ENCODE results near the gene RANBP10.

DNA sequence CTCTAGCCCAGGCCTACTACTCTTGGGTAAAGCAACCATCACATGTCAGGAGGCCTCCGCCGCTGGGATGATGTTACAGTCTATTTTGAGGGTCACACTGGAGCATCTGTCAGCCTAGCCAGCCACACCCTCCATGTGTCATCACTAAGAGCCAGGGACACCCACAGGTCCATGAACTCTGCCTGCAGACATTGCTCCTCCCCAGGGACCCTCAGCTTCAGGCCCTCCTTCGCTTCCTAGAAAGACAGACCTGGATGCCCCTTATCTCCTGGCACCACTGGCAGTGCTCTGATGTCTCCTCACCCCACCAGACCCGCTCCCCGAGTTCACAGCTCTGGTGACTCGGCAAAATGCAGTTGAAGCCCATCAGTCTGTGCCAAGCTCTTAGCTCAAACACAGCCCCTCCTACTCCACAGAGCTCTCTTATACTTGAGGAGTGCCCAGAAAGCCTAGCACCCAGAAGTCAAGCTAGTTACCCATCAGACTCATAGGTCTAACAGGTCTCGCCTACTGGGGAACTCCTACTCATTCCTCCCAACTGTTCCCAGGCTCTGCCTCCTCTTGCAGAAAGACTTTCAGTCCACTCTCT is 5.9 kb downstream of the RANBP10 start:
- TF ChIP-seq, protein P1, sequence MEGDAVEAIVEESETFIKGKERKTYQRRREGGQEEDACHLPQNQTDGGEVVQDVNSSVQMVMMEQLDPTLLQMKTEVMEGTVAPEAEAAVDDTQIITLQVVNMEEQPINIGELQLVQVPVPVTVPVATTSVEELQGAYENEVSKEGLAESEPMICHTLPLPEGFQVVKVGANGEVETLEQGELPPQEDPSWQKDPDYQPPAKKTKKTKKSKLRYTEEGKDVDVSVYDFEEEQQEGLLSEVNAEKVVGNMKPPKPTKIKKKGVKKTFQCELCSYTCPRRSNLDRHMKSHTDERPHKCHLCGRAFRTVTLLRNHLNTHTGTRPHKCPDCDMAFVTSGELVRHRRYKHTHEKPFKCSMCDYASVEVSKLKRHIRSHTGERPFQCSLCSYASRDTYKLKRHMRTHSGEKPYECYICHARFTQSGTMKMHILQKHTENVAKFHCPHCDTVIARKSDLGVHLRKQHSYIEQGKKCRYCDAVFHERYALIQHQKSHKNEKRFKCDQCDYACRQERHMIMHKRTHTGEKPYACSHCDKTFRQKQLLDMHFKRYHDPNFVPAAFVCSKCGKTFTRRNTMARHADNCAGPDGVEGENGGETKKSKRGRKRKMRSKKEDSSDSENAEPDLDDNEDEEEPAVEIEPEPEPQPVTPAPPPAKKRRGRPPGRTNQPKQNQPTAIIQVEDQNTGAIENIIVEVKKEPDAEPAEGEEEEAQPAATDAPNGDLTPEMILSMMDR (IDR thresholded peaks at IDR 0.05; ENCODE audit: insufficient read depth, low read length, poor library complexity, severe bottlenecking): no peak
- TF ChIP-seq EZH2phosphoT487 (conservative IDR thresholded peaks at IDR 0.05; ENCODE audit: low read length): no peak
